Neural progenitor cell (in vitro differentiated cells): ENCODE data around the gene USP17L21. TPM values are rescaled to one million over a fixed set of nuclear protein-coding genes. Genes with fewer than 3 reads are reported as not detected.
"Not testable (repeated sequence)": the region's sequence is repeated elsewhere in the genome, so short reads cannot be mapped to it uniquely, and the experiment has no call there.

ENCODE experiments used
- DNase-seq: peaks from one replicate; pipeline ENCODE4 v3.0.0-alpha.2; 2016; ENCODE audit warnings: low spot score
- H2AFZ ChIP-seq: fragments of 200-600 bp; sonication (generic); replicated peaks from 2 replicates; pipeline ENCODE4 v1.6.1; 2016; ENCODE audit warnings: antibody characterized with exemption
- H3F3A ChIP-seq: fragments of 200-600 bp; sonication (generic); 2 replicates; pipeline ENCODE4 v1.6.1; 2016; ENCODE audit warnings: antibody characterized with exemption, low read depth
- H3K27ac ChIP-seq: fragments of 200-600 bp; sonication (generic); 2 replicates; pipeline ENCODE4 v1.5.1; 2016; ENCODE audit warnings: mild to moderate bottlenecking
- H3K27me3 ChIP-seq: fragments of 200-600 bp; sonication (generic); 2 replicates; pipeline ENCODE4 v1.6.1; 2016; ENCODE audit warnings: mild to moderate bottlenecking, moderate library complexity
- H3K36me3 ChIP-seq: fragments of 200-600 bp; sonication (generic); 2 replicates; pipeline ENCODE4 v1.5.1; 2016
- H3K4me1 ChIP-seq: fragments of 200-600 bp; sonication (generic); 2 replicates; pipeline ENCODE4 v1.6.1; 2016; ENCODE audit warnings: mixed run types
- H3K4me2 ChIP-seq: fragments of 200-600 bp; sonication (generic); 2 replicates; pipeline ENCODE4 v1.6.1; 2016
- H3K4me3 ChIP-seq: fragments of 200-600 bp; sonication (generic); 2 replicates; pipeline ENCODE4 v1.5.1; 2016
- H3K79me2 ChIP-seq: fragments of 200-600 bp; sonication (generic); 2 replicates; pipeline ENCODE4 v1.6.1; 2016; ENCODE audit warnings: low read depth
- H3K9ac ChIP-seq: fragments of 200-600 bp; sonication (generic); 2 replicates; pipeline ENCODE4 v1.6.1; 2016
- H3K9me3 ChIP-seq: fragments of 200-600 bp; sonication (generic); 2 replicates; pipeline ENCODE4 v1.5.1; 2016; ENCODE audit warnings: low read depth
- H4K20me1 ChIP-seq: fragments of 200-600 bp; sonication (generic); 2 replicates; pipeline ENCODE4 v1.6.1; 2016; ENCODE audit warnings: low read depth
- H3K27ac Mint-ChIP-seq: 3 replicates; pipeline ENCODE4 v1.8.0; 2021; ENCODE audit warnings: mixed read lengths
- H3K27me3 Mint-ChIP-seq: 2 replicates; pipeline ENCODE4 v1.8.0; 2022; ENCODE audit warnings: low read depth, mild to moderate bottlenecking, inconsistent platforms, moderate library complexity, mixed read lengths; ENCODE audit not compliant: insufficient read depth
- H3K36me3 Mint-ChIP-seq: 3 replicates; pipeline ENCODE4 v1.8.0; 2021; ENCODE audit warnings: mixed read lengths
- H3K4me1 Mint-ChIP-seq: 3 replicates; pipeline ENCODE4 v1.8.0; 2021; ENCODE audit warnings: mixed read lengths
- H3K4me3 Mint-ChIP-seq: 3 replicates; pipeline ENCODE4 v1.8.0; 2021; ENCODE audit warnings: mild to moderate bottlenecking, moderate library complexity, mixed read lengths
- H3K9me3 Mint-ChIP-seq: 3 replicates; pipeline ENCODE4 v1.8.0; 2020; ENCODE audit warnings: mixed read lengths
- total RNA-seq: library from RNA; depleted of rRNA; stranded (reverse); fragments of >200 nt; gene quantifications from 2 replicates; pipeline ENCODE4 v1.2.3, GENCODE V29; 2015; ENCODE audit warnings: low replicate concordance

USP17L21 gene, protein sequence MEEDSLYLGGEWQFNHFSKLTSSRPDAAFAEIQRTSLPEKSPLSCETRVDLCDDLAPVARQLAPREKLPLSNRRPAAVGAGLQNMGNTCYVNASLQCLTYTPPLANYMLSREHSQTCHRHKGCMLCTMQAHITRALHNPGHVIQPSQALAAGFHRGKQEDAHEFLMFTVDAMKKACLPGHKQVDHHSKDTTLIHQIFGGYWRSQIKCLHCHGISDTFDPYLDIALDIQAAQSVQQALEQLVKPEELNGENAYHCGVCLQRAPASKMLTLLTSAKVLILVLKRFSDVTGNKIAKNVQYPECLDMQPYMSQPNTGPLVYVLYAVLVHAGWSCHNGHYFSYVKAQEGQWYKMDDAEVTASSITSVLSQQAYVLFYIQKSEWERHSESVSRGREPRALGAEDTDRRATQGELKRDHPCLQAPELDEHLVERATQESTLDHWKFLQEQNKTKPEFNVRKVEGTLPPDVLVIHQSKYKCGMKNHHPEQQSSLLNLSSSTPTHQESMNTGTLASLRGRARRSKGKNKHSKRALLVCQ
- not detected in 2 replicates for total RNA-seq

DNA sequence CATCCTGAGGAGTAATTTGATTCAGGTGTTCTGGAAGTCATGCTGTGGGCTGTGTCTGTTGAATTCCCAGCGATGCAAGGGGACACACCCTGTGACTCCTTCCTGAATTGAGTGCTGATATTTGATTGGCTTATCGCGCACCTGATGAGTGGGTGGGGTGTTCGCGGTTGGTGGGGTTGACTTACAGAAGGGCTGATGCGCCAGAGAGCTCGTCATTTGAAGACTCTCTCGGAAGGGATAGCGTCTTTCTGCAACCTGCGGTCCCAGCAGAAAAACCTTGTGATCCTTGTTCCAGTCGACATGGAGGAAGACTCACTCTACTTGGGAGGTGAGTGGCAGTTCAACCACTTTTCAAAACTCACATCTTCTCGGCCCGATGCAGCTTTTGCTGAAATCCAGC, at the start of gene USP17L21:
USP17L21 (plus strand) TSS at position 301 of the 400 bp plus-strand sequence; CDS start at position 301, 0 bp downstream.
- not testable (repeated sequence) for H3K27me3 ChIP-seq, H3K27ac ChIP-seq, H4K20me1 ChIP-seq, H3K4me3 Mint-ChIP-seq, H2AFZ ChIP-seq, H3K9me3 ChIP-seq, H3K27ac Mint-ChIP-seq, H3F3A ChIP-seq, H3K36me3 ChIP-seq, H3K4me3 ChIP-seq, H3K9ac ChIP-seq, H3K4me2 ChIP-seq, H3K27me3 Mint-ChIP-seq, H3K79me2 ChIP-seq, H3K4me1 Mint-ChIP-seq, H3K36me3 Mint-ChIP-seq, H3K4me1 ChIP-seq, H3K9me3 Mint-ChIP-seq, DNase-seq

DNA sequence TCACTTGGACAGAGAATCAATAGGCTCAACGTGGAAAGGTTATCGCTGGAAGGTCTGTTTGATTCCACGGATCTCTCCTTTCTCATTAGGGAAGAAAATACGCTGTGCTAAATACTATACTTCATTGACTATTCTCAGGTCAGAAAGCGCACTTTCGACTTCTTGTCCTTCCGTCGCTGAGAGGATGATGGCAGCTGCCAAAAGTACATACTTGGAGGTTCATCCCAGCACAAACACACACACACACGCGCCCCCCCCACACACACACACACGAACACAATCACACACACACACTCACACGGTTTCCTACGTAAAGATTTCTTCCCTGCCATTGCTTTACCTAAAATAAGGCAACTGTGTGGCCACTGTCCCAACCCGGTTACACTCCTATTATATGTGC, 48.0 kb upstream of the USP17L21 start:
- H4K20me1 ChIP-seq, H3K27ac ChIP-seq, H3K9me3 ChIP-seq, H3K27ac Mint-ChIP-seq, DNase-seq, H3F3A ChIP-seq, H3K4me1 Mint-ChIP-seq, H3K27me3 ChIP-seq, H3K9me3 Mint-ChIP-seq, H3K27me3 Mint-ChIP-seq, H3K36me3 Mint-ChIP-seq, H3K79me2 ChIP-seq, H3K4me2 ChIP-seq, H3K9ac ChIP-seq, H3K36me3 ChIP-seq, H3K4me3 ChIP-seq, H3K4me3 Mint-ChIP-seq, H3K4me1 ChIP-seq, H2AFZ ChIP-seq: not testable (repeated sequence)

DNA sequence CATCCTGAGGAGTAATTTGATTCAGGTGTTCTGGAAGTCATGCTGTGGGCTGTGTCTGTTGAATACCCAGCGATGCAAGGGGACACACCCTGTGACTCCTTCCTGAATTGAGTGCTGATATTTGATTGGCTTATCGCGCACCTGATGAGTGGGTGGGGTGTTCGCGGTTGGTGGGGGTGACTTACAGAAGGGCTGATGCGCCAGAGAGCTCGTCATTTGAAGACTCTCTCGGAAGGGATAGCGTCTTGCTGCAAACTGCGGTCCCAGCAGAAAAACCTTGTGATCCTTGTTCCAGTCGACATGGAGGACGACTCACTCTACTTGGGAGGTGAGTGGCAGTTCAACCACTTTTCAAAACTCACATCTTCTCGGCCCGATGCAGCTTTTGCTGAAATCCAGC, 47.6 kb upstream of the USP17L21 start, which contains the start of gene USP17L11:
USP17L11 (plus strand) TSS at position 301 of the 400 bp plus-strand sequence; CDS start at position 301, 0 bp downstream.
- H3K4me2 ChIP-seq, H3K9ac ChIP-seq, H3K79me2 ChIP-seq, H3K27me3 Mint-ChIP-seq, H3F3A ChIP-seq, H3K4me1 ChIP-seq, H3K9me3 ChIP-seq, H3K4me3 Mint-ChIP-seq, H3K4me3 ChIP-seq, H4K20me1 ChIP-seq, H3K9me3 Mint-ChIP-seq, H3K36me3 ChIP-seq, H3K27me3 ChIP-seq, DNase-seq, H3K36me3 Mint-ChIP-seq, H3K27ac ChIP-seq, H3K27ac Mint-ChIP-seq, H2AFZ ChIP-seq, H3K4me1 Mint-ChIP-seq: not testable (repeated sequence)

DNA sequence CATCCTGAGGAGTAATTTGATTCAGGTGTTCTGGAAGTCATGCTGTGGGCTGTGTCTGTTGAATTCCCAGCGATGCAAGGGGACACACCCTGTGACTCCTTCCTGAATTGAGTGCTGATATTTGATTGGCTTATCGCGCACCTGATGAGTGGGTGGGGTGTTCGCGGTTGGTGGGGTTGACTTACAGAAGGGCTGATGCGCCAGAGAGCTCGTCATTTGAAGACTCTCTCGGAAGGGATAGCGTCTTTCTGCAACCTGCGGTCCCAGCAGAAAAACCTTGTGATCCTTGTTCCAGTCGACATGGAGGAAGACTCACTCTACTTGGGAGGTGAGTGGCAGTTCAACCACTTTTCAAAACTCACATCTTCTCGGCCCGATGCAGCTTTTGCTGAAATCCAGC, 42.8 kb upstream of the USP17L21 start, which contains the start of gene USP17L12:
USP17L12 (plus strand) TSS at position 301 of the 400 bp plus-strand sequence; CDS start at position 301, 0 bp downstream.
- not testable (repeated sequence) for H3K9ac ChIP-seq, H3K9me3 ChIP-seq, H3K4me1 ChIP-seq, H3K27ac Mint-ChIP-seq, DNase-seq, H3K36me3 Mint-ChIP-seq, H3K4me3 Mint-ChIP-seq, H3K79me2 ChIP-seq, H3K4me1 Mint-ChIP-seq, H3K27ac ChIP-seq, H3F3A ChIP-seq, H3K4me2 ChIP-seq, H3K36me3 ChIP-seq, H4K20me1 ChIP-seq, H3K9me3 Mint-ChIP-seq, H2AFZ ChIP-seq, H3K27me3 ChIP-seq, H3K4me3 ChIP-seq, H3K27me3 Mint-ChIP-seq

DNA sequence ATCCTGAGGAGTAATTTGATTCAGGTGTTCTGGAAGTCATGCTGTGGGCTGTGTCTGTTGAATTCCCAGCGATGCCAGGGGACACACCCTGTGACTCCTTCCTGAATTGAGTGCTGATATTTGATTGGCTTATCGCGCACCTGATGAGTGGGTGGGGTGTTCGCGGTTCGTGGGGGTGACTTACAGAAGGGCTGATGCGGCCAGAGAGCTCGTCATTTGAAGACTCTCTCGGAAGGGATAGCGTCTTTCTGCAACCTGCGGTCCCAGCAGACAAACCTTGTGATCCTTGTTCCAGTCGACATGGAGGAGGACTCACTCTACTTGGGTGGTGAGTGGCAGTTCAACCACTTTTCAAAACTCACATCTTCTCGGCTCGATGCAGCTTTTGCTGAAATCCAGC, 38.1 kb upstream of the USP17L21 start, which contains the start of gene USP17L13:
USP17L13 (plus strand) TSS at position 301 of the 400 bp plus-strand sequence; CDS start at position 301, 0 bp downstream.
- not testable (repeated sequence) for H3K36me3 Mint-ChIP-seq, H3K9me3 ChIP-seq, H3K4me1 Mint-ChIP-seq, H3F3A ChIP-seq, H3K79me2 ChIP-seq, H3K4me3 Mint-ChIP-seq, H3K4me2 ChIP-seq, H2AFZ ChIP-seq, DNase-seq, H4K20me1 ChIP-seq, H3K4me1 ChIP-seq, H3K9ac ChIP-seq, H3K4me3 ChIP-seq, H3K27ac Mint-ChIP-seq, H3K27ac ChIP-seq, H3K9me3 Mint-ChIP-seq, H3K27me3 ChIP-seq, H3K27me3 Mint-ChIP-seq, H3K36me3 ChIP-seq

DNA sequence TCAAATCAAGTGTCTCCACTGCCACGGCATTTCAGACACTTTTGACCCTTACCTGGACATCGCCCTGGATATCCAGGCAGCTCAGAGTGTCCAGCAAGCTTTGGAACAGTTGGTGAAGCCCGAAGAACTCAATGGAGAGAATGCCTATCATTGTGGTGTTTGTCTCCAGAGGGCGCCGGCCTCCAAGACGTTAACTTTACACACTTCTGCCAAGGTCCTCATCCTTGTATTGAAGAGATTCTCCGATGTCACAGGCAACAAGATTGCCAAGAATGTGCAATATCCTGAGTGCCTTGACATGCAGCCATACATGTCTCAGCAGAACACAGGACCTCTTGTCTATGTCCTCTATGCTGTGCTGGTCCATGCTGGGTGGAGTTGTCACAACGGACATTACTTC, 32.4 kb upstream of the USP17L21 start:
- not testable (repeated sequence) for DNase-seq, H3K27me3 Mint-ChIP-seq

DNA sequence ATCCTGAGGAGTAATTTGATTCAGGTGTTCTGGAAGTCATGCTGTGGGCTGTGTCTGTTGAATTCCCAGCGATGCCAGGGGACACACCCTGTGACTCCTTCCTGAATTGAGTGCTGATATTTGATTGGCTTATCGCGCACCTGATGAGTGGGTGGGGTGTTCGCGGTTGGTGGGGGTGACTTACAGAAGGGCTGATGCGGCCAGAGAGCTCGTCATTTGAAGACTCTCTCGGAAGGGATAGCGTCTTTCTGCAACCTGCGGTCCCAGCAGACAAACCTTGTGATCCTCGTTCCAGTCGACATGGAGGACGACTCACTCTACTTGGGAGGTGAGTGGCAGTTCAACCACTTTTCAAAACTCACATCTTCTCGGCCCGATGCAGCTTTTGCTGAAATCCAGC, 28.6 kb upstream of the USP17L21 start, which contains the start of gene USP17L15:
USP17L15 (plus strand) TSS at position 301 of the 400 bp plus-strand sequence; CDS start at position 301, 0 bp downstream.
- H2AFZ ChIP-seq, H3K27me3 Mint-ChIP-seq, H3K9me3 Mint-ChIP-seq, H3F3A ChIP-seq, H3K27me3 ChIP-seq, H3K27ac Mint-ChIP-seq, H3K4me3 ChIP-seq, DNase-seq, H4K20me1 ChIP-seq, H3K27ac ChIP-seq, H3K36me3 ChIP-seq, H3K9ac ChIP-seq, H3K4me3 Mint-ChIP-seq, H3K9me3 ChIP-seq, H3K79me2 ChIP-seq, H3K4me1 ChIP-seq, H3K36me3 Mint-ChIP-seq, H3K4me1 Mint-ChIP-seq, H3K4me2 ChIP-seq: not testable (repeated sequence)

More for the DNA sequence above, 32.4 kb upstream of the USP17L21 start:
- not testable (repeated sequence) for H3K27ac ChIP-seq, H3K79me2 ChIP-seq, H2AFZ ChIP-seq, H3K36me3 ChIP-seq, H3K4me3 ChIP-seq, H4K20me1 ChIP-seq, H3K9me3 Mint-ChIP-seq, H3K4me3 Mint-ChIP-seq, H3K27me3 ChIP-seq, H3K36me3 Mint-ChIP-seq, H3F3A ChIP-seq, H3K9ac ChIP-seq, H3K27ac Mint-ChIP-seq, H3K4me1 Mint-ChIP-seq, H3K4me2 ChIP-seq, H3K4me1 ChIP-seq, H3K9me3 ChIP-seq

DNA sequence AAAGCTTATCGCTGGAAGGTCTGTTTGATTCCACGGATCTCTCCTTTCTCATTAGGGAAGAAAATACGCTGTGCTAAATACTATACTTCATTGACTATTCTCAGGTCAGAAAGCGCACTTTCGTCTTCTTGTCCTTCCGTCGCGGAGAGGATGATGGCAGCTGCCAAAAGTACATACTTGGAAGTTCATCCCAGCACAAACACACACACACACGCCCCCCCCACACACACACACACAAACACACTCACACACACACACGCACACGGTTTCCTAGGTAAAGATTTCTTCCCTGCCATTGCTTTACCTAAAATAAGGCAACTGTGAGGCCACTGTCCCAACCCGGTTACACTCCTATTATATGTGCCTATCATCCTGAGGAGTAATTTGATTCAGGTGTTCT, 24.2 kb upstream of the USP17L21 start:
- H3K4me1 Mint-ChIP-seq, H3K27me3 ChIP-seq, H4K20me1 ChIP-seq, H3K4me2 ChIP-seq, H3K36me3 Mint-ChIP-seq, H3K27ac ChIP-seq, H3K27ac Mint-ChIP-seq, H3K9ac ChIP-seq, H3K9me3 Mint-ChIP-seq, H3K4me1 ChIP-seq, H3K4me3 ChIP-seq, H2AFZ ChIP-seq, H3K36me3 ChIP-seq, H3K79me2 ChIP-seq, H3K27me3 Mint-ChIP-seq, H3K4me3 Mint-ChIP-seq, H3F3A ChIP-seq, H3K9me3 ChIP-seq: not testable (repeated sequence)
- peak; percentile 1 for DNase-seq
